Loucy (cell line): ENCODE data around the gene SCNN1A.

Experiments
- CTCF ChIP-seq: fragments of 200-600 bp; sonication (generic); conservative IDR thresholded peaks from 2 replicates; pipeline ENCODE4 v1.5.1; 2014; ENCODE audit warnings: mild to moderate bottlenecking, antibody characterized with exemption, low read length
- EZH2phosphoT487 ChIP-seq: fragments of 200-600 bp; IDR thresholded peaks from 2 replicates; pipeline ENCODE4 v1.6.1; 2018; ENCODE audit warnings: antibody characterized with exemption, mild to moderate bottlenecking, moderate library complexity, borderline replicate concordance

GRCh38 chr12:6355491-6356373 lies 19.6 kb downstream of the SCNN1A start:
- TF ChIP-seq CTCF (peak; percentile 30; the same call in 1 of the 2 replicates), EZH2phosphoT487 (no peak)
